GM12873 (cell line): ENCODE measurements around the gene ABHD17C.

Source experiments
- TF ChIP-seq, protein P1 (sequence below): IDR thresholded peaks from 2 replicates; pipeline ENCODE4 v1.5.1; 2012; ENCODE audit warnings: low read depth, mild to moderate bottlenecking, moderate library complexity, low read length, control low read depth; ENCODE audit not compliant: insufficient read depth; ENCODE audit errors: missing control alignments

The ABHD17C gene

DNA sequence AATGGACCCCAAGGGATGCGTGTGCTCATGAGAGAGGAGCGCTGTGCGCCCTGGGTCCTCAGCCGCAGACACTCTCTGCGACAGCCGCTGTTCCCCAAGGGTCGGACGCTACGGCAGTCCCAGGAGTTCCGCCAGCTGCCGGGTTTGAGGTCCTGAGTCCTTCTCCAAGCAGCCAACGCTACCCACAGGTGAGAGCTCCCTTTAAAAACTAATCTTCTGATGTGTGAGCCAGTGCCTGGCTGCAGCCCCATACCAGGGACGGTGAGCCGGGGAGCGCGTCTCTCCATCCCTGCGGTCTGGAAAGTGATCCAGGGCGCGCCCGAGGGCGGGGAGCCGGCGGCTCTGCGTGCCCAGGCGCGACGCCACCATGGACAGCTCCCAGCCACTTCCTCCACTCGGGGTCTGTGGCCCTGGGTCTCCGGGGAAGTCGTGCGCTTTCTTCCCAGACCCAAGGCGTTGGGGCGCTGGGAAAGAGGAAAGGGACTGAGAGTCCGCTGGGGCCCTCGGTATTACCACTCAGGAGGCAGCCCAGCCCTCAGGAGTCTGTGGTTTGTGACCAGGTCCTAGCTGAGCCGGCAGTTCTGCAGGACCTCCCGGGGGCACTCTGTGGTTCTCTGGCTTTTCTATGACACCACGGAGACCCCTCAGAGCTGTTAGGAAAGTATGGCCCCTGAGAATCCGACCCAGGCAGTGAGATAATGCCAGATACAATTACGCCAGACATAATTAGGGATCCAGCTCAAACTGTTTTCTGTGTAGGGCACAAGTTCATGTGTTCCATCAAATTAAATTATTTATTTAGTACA, 85.5 kb downstream of the ABHD17C start:
- TF ChIP-seq, protein P1, sequence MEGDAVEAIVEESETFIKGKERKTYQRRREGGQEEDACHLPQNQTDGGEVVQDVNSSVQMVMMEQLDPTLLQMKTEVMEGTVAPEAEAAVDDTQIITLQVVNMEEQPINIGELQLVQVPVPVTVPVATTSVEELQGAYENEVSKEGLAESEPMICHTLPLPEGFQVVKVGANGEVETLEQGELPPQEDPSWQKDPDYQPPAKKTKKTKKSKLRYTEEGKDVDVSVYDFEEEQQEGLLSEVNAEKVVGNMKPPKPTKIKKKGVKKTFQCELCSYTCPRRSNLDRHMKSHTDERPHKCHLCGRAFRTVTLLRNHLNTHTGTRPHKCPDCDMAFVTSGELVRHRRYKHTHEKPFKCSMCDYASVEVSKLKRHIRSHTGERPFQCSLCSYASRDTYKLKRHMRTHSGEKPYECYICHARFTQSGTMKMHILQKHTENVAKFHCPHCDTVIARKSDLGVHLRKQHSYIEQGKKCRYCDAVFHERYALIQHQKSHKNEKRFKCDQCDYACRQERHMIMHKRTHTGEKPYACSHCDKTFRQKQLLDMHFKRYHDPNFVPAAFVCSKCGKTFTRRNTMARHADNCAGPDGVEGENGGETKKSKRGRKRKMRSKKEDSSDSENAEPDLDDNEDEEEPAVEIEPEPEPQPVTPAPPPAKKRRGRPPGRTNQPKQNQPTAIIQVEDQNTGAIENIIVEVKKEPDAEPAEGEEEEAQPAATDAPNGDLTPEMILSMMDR = no peak

DNA sequence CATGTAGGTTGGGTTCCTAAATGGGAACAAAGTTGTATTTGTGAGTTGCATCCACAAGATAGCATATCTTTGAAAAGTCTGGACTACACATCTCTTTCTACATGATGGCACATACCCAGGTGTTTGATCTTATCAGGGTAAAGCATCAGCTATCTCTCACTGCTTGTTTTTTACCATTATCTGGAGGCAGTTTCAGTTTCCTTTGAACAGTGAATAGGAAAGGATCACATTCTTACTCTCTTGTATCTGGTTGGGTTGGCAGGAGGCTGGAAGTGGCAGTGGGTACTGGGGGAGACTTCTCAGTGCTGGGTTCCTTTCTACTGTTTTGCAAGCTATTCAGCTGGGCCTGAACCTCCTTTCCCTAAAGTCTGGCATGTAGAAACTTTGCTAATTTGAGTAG, 88.2 kb downstream of the ABHD17C start:
- TF ChIP-seq, protein P1 = no peak

DNA sequence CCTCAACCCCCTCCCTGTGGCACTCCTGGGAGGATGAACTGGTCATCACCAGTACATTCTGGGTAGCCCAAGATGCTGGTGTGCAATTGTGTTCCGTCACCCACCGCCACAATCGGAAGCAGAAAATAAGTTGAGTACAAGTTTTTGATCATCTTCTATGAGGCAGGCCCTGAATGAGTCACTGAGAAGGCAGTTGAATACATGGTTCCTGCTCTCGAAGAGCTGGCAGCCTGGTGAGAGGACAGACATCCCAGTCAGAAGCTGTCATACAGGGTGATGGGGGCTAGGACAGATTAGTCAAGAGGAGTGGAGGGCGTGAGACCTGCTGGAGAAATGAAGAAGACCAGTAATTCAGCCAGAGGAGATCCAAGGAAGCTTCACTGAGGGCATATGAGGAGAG, 90.2 kb downstream of the ABHD17C start:
- TF ChIP-seq, protein P1 = no peak

DNA sequence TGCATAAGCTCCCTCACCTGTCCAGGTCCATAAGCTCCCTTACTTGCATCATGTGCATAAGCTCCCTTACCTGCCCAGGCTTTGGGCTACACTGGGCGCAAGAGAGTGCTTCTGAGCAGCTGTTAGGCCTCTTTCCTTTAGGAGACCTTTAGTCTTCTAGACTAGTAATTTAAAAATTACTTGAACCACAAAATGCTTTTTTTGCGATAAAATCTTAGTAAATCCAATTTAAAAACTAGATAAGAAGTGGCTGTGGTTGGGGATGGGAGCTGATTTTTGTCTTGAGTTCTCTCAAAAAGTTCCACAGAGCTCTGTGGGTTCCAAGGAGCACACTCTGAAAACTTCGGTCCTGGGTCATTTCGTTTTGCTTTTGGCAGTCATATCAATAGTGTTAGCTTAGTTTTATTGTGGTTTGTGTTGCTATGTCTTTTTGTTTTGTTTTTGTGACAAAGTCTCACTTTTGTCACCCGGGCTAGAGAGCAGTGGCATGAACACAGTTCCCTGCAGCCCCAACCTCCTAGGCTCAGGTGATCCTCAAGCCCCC, 90.8 kb downstream of the ABHD17C start:
- TF ChIP-seq, protein P1 = no peak

DNA sequence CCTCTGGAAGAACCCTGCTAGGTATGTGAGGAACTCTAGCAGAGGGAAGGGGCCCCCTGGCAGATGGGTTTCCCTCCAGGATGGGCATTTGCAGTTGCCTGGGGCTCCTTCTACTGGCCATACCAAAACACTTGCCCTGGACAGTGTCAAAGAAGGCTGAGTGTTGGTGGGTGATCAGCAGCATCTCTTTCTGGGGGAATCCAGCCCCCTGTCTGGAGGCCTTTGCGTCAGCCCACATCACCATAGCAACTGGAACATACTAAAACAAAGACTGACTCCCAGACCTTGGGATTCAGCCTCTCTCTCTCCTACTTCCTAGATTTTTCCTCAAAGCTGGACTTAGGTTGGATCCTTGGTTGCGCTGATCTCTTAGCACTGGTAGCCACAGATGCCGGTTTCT, 92.2 kb downstream of the ABHD17C start:
- TF ChIP-seq, protein P1 = no peak

DNA sequence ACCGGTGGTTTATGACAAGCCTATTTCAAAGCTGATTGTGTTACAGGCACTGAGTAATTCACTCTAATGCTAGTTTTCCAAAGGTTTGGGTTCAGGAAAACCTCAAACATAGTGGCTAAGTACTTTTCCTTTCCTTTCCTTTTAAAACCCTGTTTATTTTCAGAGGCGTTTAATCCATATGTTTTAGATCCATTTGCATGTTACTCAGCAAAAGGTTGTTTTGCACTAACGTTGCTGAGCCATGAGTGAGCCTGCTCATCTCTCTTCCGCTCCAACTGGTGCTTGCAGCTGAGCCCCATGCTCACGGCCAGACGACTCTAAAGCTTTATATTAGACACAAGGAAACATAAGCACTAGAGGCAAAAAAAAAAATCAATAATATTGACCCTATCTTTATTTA, 93.4 kb downstream of the ABHD17C start:
- TF ChIP-seq, protein P1 = no peak

DNA sequence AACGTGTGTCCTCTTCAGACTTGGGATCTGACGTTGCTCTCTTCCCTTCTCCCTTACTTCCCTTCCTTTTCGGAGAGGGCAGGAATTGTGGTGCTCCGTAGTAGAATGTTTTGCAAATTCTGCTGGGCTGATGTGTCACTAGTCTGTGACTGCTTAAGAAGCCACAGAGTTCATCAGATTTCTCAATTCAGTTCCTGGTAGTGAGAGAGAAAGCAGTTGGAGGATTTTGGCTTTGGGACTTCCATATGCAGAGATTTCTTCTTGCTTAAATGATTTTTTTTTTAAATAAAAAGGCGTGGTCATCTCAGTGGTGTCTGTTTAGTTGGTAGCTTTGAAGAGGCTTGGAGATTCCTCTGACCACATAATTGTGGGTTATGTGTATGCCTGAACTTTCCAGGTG, 94.2 kb downstream of the ABHD17C start:
- TF ChIP-seq, protein P1 = no peak
